ENCODE measurements around the gene TNFRSF25. TPM values are rescaled to one million over a fixed set of nuclear protein-coding genes. Genes with fewer than 3 reads are reported as not detected.

The TNFRSF25 gene
- total and polyA plus RNA-seq, 11 donors, result 4.7 to 17.5 (median 9.3) TPM

DNA sequence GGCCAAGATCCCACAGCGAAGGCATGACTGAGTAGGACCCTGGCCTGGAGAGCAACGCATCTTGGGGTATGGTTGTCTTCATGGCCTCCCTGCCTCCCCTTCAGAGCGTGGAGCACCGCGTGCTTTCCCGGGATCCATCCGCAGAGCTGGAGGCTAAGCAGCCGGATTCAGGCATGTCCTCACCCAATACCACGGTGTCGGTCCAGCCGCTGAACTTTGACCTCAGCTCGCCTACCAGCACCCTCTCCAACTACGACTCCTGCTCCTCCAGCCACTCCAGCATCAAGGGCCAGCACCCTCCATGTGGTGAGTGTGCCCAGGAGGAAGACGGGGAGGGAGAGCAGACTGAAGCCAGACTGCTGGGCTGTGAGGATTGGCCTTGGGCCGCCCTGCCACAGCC is 21.6 kb downstream of the TNFRSF25 start:
- intact Hi-C loops (cut with DNase I), result no loop called here
- TF ChIP-seq, protein P1, sequence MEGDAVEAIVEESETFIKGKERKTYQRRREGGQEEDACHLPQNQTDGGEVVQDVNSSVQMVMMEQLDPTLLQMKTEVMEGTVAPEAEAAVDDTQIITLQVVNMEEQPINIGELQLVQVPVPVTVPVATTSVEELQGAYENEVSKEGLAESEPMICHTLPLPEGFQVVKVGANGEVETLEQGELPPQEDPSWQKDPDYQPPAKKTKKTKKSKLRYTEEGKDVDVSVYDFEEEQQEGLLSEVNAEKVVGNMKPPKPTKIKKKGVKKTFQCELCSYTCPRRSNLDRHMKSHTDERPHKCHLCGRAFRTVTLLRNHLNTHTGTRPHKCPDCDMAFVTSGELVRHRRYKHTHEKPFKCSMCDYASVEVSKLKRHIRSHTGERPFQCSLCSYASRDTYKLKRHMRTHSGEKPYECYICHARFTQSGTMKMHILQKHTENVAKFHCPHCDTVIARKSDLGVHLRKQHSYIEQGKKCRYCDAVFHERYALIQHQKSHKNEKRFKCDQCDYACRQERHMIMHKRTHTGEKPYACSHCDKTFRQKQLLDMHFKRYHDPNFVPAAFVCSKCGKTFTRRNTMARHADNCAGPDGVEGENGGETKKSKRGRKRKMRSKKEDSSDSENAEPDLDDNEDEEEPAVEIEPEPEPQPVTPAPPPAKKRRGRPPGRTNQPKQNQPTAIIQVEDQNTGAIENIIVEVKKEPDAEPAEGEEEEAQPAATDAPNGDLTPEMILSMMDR (IDR thresholded peaks at IDR 0.05), result no peak
- TF ChIP-seq POLR2A (IDR thresholded peaks at IDR 0.05), result no peak
- H3K27ac ChIP-seq, result no peak overlapping the region
- no peaks in the 10 kb centered on the region for H3K36me3 ChIP-seq
- DNase-seq (no peak), ATAC-seq (no peak)
- no peak overlapping the region for H3K4me3 ChIP-seq
- peaks cover 35 to 86% (median 52%) of the 10 kb centered on the region in 9 donors for H3K27me3 ChIP-seq
- 86 to 91% (median 90%) methylated on average over 12 to 15 of the region's 15 CpGs for WGBS, 4 donors
- peaks cover 0 to 35% (median 0%) of the 10 kb centered on the region in 12 donors for H3K4me1 ChIP-seq
- H3K9me3 ChIP-seq, result no peaks in the 10 kb centered on the region

DNA sequence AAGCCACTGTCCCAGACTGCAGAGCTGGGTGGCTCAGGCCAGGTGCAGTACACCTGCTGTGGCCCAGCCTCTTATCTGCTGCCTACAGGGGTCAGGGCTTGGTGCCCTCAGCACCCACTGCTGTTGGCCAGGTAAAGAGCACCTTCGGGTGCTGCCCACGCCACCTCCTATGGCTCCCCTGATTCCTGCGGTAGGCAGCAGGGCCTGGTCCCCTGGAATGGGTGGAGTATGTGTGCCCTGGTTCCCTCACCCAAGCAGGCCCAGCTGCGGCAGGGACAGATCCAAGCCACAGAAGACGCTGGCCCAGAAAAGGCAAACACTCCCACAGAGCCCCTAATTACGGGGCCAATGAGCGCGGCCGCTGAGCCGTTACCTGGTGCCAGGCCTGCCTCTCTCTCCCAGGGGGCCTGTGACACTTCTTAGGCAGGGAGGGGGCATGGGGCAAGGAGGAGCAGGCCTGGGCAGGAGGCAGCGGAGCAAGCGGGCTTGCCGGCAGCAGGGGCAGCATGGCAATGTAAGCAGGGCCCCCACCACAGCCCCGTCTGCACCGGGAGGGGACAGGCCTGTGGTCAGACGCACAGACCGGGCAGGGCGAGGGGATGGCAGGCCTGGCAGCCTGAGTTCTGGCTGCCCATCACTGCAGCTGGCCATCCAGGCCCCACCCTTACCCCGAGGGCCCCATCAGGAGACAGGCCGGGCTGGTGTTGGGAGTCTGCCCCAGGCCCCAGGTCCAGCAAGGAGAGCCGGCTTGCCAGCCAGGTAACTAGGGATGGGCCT is 22.4 kb downstream of the TNFRSF25 start:
- DNase-seq (no peak), ATAC-seq (no peak)
- intact Hi-C loops (cut with DNase I), result no loop called here
- Histone ChIP-seq H3K36me3 (no peaks in the 10 kb centered on the region), H3K27ac (no peak overlapping the region), H3K4me1 (peaks cover 0 to 27% (median 0%) of the 10 kb centered on the region in 12 donors), H3K9me3 (no peaks in the 10 kb centered on the region), H3K4me3 (no peak overlapping the region), H3K27me3 (peaks cover 29 to 86% (median 44%) of the 10 kb centered on the region in 9 donors)
- 87 to 94% (median 89%) methylated on average over 12 to 21 of the region's 21 CpGs for WGBS, 4 donors
- TF ChIP-seq POLR2A (IDR thresholded peaks at IDR 0.05), result no peak
- TF ChIP-seq, protein P1 (IDR thresholded peaks at IDR 0.05), result no peak

- intact Hi-C loops (cut with DNase I), result no loop called here
These were observed 24.4 kb downstream of the TNFRSF25 start for GRCh38 chr1:6441586-6441985.

More at GRCh38 chr1:6441586-6441985, 24.4 kb downstream of the TNFRSF25 start:
- H3K27me3 ChIP-seq, result peaks cover 12 to 81% (median 36%) of the 10 kb centered on the region in 9 donors
- peaks cover 0 to 9% (median 0%) of the 10 kb centered on the region in 12 donors for H3K4me1 ChIP-seq
- no peaks in the 10 kb centered on the region for H3K9me3 ChIP-seq
- no peak overlapping the region for H3K27ac ChIP-seq
- ATAC-seq, result no peak
- no peak for DNase-seq
- H3K4me3 ChIP-seq, result no peak overlapping the region
- TF ChIP-seq, protein P1 (IDR thresholded peaks at IDR 0.05), result no peak
- no peak for TF ChIP-seq POLR2A (IDR thresholded peaks at IDR 0.05)
- WGBS, 4 donors, result 72 to 100% (median 79%) methylated on average over 4 to 7 of the region's 7 CpGs
- H3K36me3 ChIP-seq, result no peaks in the 10 kb centered on the region

Data from heart left ventricle (tissue), 16 donors.